ENCODE data around the gene NUP88. TPM values are rescaled to one million over a fixed set of nuclear protein-coding genes. Genes with fewer than 3 reads are reported as not detected.

NUP88 gene
- 87.0 TPM for total RNA-seq

DNA sequence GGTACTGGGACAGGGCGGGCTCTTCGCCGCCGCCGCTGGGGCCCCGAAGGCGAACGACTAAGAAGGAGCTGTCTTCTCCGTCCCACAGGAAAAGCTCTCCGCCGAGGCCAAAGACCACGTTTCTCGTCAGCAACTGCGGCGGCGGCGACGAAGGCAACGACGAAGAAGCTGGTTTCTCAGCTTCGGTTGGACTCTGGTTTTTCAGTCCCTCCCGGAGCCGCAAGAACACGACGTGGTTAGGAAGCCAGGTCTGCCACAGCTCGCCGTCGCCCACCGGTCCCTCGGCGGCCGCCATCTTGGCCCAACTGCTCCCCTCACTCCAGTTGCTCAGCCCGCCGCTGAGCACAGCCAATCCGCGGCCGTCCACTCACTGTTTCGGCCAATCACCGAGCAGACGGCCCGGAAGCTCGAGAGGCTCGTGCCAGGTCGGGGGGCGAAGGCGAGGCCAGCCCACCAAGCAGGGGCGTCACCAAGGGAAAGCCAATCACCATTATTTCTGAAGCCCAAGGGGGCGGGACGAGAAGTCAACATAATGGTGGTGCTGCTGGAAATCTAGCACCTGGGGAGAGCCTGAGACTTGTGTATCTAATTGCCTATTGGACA is at the start of gene NUP88:
NUP88 (minus strand) TSS at position 307 of the 603 bp plus-strand sequence; CDS start at position 295, 12 bp downstream.

DNA sequence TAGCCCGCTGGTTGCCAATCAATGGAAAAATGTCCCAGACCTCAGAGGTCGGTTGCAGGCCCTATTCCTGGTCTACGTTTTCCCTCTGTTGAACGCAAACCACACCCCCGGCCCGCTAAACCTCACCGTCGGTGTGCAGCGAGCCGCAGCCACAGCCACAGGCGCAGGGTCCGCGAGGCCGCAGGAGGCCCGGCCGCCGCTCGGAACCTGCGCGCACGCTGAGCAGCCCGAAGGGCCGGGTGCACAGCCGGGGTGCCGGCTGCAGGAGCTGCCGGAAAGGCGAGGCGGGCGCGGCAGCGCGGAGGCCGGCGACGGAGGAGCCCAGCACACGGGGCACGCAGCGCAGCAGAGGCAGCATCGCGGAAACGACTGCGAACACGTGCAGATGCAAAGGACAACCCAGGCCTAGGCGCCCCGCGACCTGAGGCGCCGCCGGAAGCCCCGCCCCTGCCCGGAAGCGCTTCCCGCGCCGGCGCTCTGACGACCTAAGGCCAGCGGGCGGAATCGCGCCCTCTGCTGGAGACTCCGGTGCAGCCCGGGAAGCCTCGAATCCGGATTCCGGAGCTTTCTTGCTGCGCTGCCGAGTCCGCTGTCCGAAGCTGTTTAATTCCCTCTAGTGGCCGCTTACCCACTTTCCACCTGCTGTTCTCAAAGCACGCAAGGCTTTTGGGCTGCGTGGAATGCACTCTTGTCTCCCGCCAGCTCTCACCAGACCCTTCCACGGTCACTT is 19.4 kb upstream of the NUP88 start, which contains the start of gene C1QBP:
C1QBP (minus strand) TSS at position 440 of the 730 bp plus-strand sequence; CDS start at position 358, 82 bp downstream.

DNA sequence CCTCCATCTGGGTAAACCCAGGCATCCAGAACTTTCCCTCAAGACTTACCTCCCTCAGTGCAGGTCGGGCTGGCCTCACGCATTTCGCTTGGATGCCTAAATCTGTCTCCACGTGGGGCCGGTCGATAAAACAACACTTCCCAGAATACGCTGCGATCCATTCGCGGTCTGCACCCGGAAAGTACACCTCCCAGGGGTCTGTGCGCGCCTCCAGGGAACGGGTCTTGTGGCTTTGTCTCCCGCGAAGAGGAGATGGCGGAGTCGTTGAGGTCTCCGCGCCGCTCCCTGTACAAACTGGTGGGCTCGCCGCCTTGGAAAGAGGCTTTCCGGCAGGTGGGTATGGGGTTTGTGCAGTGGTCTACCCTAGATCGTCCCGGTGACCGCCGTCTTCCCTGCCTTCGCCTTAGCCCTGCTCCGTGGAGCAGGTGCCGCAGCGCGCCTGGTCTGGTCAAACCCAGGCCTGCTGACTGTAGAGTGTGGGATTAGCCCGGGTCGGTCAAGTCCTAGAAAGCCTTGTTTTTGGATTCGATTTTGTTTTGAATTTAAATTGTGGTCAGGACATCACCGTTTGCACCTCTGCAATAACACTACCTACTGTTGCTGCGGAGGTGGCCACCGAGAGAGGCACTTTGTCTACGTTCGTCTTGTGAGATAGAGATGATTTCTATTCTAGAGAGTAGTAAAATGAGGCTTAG is 644 bp upstream of the NUP88 start, which contains the start of gene RPAIN:
RPAIN (plus strand) TSS at position 224 of the 695 bp plus-strand sequence; CDS start at position 253, 29 bp downstream.

Other genes starting within 250 kb of the NUP88 start
- 50.6 TPM for gene ZNF594, start 227.8 kb downstream of the NUP88 start, total RNA-seq
- 0.77 TPM for gene SCIMP, start 184.8 kb downstream of the NUP88 start, total RNA-seq
- 89.4 TPM for gene RABEP1, start 137.4 kb downstream of the NUP88 start, total RNA-seq
- gene RPAIN, start 520 bp upstream of the NUP88 start, total RNA-seq = 83.3 TPM
- gene C1QBP, start 19.5 kb upstream of the NUP88 start, total RNA-seq = 104 TPM
- gene DHX33, start 49.3 kb upstream of the NUP88 start, total RNA-seq = 16.8 TPM
- gene DERL2, start 66.5 kb upstream of the NUP88 start, total RNA-seq = 42.9 TPM
- 30.3 TPM for gene MIS12, start 66.9 kb upstream of the NUP88 start, total RNA-seq
- gene NLRP1, start 164.8 kb upstream of the NUP88 start, total RNA-seq = 57.1 TPM

Data from camera-type eye (tissue), 1 donor.